GM18951 (cell line): ENCODE measurements around the gene SDCCAG8.
"Not testable (repeated sequence)": the region's sequence is repeated elsewhere in the genome, so short reads cannot be mapped to it uniquely, and the experiment has no call there.

Source experiments
- POLR2A ChIP-seq: IDR thresholded peaks from 4 replicates; pipeline ENCODE4 v1.6.1; 2011; ENCODE audit warnings: mild to moderate bottlenecking; ENCODE audit not compliant: insufficient read length, insufficient read depth; ENCODE audit errors: extremely low read depth
- in situ Hi-C: fragments of 300-500 bp; cut with MboI; formaldehyde crosslinking; loops from one replicate; pipeline ENCODE4 v1.12.0; 2022; ENCODE audit warnings: low sequenced_read_pairs, mixed read lengths, inconsistent platforms; ENCODE audit not compliant: unreplicated experiment

Gene SDCCAG8

GRCh38 chr1:243255791-243256512, at the start of gene SDCCAG8:
SDCCAG8 (plus strand) TSS chr1:243256041; CDS start chr1:243256174, 133 bp downstream.
- peak; percentile 82 for TF ChIP-seq POLR2A
- in situ Hi-C loops, result no loop called here

DNA sequence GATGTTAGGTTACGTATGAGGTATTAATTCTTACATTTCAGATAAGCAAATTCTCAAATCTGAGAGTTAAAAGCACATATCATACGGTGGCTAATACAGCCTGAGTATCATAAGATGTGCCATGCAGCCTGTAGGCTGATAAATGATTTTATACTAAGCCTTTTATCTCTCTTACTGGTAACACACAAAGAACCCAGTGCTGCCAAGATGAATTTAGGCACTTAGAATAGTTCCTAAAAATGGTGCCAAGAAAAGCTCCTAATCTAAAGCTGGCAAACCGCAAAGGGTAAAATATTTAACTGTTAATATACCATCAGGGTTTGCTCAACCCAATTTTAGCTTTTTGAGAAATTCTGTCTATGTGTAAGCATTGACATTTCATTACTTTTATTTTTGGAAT, 43.9 kb upstream of the SDCCAG8 start:
- in situ Hi-C loops, result not testable (repeated sequence)

GRCh38 chr1:243213045-243213787, 42.6 kb upstream of the SDCCAG8 start:
- no peak for TF ChIP-seq POLR2A
- in situ Hi-C loops, result no loop called here

DNA sequence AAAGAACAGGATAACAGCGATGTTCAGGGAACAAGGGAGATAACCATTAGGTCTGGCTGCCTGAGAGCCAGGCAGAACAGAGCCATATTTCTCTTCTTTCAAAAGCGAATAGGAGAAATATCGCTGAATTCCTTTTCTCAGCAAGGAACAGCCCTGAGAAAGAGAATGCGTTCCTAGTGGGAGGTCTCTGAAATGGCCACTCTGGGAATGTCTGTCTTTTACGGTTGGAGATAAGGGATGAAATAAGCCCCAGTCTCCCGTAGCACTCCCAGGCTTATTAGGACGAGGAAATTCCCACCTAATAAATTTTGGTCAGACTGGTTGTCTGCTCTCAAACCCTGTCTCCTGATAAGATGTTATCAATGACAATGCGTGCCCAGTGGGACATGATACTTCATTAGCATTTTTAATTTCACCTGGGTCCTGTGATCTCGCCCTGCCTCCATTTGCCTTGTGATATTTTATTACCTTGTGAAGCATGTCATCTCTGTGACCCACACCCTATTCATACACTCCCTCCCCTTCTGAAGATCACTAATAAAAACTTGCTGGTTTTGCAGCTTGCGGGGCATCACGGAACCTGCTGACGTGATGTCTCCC, 40.5 kb upstream of the SDCCAG8 start:
- in situ Hi-C loops, result not testable (repeated sequence)

DNA sequence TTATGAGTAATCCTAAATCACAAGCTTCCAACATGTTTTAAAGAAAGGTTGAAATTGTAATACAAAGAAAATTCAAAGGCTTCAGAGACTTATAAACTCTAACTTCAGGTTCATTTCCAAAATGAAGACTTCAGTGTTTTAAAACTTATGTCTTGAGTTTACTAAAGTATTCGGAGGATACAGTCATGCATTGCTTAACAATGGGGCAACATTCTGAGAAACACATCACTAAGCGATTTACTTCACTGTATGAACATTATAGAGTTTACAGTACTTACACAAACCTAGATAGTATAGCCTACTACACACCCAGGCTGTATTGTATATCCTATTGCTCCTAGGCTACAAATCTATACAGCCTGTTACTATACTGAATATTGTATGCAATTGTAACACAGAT, 39.1 kb upstream of the SDCCAG8 start:
- in situ Hi-C loops, result no loop called here
- no peak for TF ChIP-seq POLR2A

- in situ Hi-C loops, result no loop called here
- no peak for TF ChIP-seq POLR2A
Observed at GRCh38 chr1:243217349-243217748, 38.5 kb upstream of the SDCCAG8 start.

- in situ Hi-C loops, result no loop called here
Observed at GRCh38 chr1:243218059-243218458, 37.8 kb upstream of the SDCCAG8 start.

DNA sequence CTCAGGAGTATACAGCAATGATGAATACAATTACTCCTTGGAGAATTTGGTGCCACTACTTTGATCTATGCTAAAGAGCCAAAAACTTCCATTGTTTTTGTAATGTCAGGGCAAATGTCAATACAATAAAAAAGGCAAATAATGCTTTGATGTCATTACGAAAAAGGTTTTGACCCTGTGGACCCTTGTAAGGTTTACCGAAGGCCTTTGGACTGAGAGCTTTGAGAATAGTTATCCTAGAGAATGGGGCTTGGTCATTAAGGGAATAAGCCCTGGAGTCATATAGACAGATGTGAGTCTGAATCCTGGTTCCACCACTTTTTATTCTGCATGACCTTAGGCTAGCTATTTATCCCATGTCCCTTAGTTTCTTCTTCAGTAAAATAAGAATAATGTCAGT, 28.2 kb upstream of the SDCCAG8 start:
- in situ Hi-C loops, result no loop called here
- no peak for TF ChIP-seq POLR2A

More at GRCh38 chr1:243218059-243218458, 37.8 kb upstream of the SDCCAG8 start:
- no peak for TF ChIP-seq POLR2A

DNA sequence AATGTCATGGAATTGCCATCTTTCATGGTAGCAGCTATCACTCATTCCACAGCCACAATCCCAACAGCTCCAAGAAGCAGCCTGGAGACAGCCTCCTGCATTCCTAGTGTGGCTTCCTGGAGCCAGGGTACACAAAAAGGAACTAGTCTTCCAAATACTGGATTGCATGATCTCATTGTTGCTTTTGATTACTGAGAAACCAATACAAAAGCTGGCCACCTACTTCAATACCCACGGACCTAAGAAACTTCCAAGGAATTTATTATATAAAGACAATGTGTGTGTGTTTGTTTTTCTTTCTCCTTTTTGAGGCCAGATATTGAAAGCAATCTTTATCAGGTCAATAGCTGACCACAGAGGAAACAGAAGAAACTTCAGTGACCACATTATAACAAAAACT, 26.3 kb upstream of the SDCCAG8 start:
- no peak for TF ChIP-seq POLR2A
- in situ Hi-C loops, result no loop called here

DNA sequence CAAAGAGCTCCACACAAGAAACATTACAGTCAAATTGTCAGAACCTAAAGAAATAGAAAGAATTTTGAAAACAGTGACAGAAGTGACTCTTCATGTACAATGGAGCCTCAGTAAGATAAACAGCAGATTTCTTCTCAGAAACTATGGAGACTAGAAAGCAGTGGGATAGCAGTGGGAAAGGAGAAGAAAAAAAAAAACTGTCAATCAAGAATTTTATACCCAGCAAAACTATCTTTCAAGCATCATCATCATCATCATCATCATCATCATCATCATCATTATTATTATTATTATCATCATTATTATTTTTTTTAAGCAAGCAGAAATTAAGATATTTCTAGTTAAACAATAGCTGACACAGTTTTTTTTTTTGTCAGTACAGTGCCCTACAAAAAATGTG, 24.9 kb upstream of the SDCCAG8 start:
- no peak for TF ChIP-seq POLR2A
- in situ Hi-C loops, result no loop called here

- TF ChIP-seq POLR2A, result no peak
- in situ Hi-C loops, result no loop called here
Observed at GRCh38 chr1:243233908-243234307, 21.9 kb upstream of the SDCCAG8 start.

GRCh38 chr1:243234978-243235647, 20.7 kb upstream of the SDCCAG8 start:
- TF ChIP-seq POLR2A, result no peak
- in situ Hi-C loops, result no loop called here

- TF ChIP-seq POLR2A, result no peak
- in situ Hi-C loops, result no loop called here
Observed at GRCh38 chr1:243236604-243237252, 19.1 kb upstream of the SDCCAG8 start.

- in situ Hi-C loops, result no loop called here
- no peak for TF ChIP-seq POLR2A
Observed at GRCh38 chr1:243244432-243244841, 11.4 kb upstream of the SDCCAG8 start.
